ENCODE data around the gene ITM2C.

The ITM2C gene

GRCh38 chr2:230849633-230850357 lies 14.9 kb upstream of the ITM2C start:
- in situ Hi-C loops (cut with HindIII; ENCODE audit: low sequenced_read_pairs): no loop called here

- in situ Hi-C loops (cut with HindIII; ENCODE audit: low sequenced_read_pairs): no loop called here
These were observed 14.4 kb upstream of the ITM2C start for GRCh38 chr2:230850358-230850658.

GRCh38 chr2:230852113-230852512 lies 12.6 kb upstream of the ITM2C start:
- in situ Hi-C loops (cut with HindIII; ENCODE audit: low sequenced_read_pairs): no loop called here

- in situ Hi-C loops (cut with HindIII; ENCODE audit: low sequenced_read_pairs): no loop called here
These were observed 3.0 kb upstream of the ITM2C start for GRCh38 chr2:230861552-230862255.

GRCh38 chr2:230862292-230862691 lies 2.5 kb upstream of the ITM2C start:
- in situ Hi-C loops (cut with HindIII; ENCODE audit: low sequenced_read_pairs): no loop called here

- in situ Hi-C loops (cut with HindIII; ENCODE audit: low sequenced_read_pairs): no loop called here
These were observed 1.7 kb upstream of the ITM2C start for GRCh38 chr2:230863031-230863430.

- in situ Hi-C loops (cut with HindIII; ENCODE audit: low sequenced_read_pairs): no loop called here
These were observed 1.2 kb upstream of the ITM2C start for GRCh38 chr2:230863442-230864121.

GRCh38 chr2:230864122-230864604 lies 579 bp upstream of the ITM2C start:
- in situ Hi-C loops (cut with HindIII; ENCODE audit: low sequenced_read_pairs): no loop called here

GRCh38 chr2:230865307-230865765 lies 594 bp downstream of the ITM2C start:
- in situ Hi-C loops (cut with HindIII; ENCODE audit: low sequenced_read_pairs): no loop called here

- in situ Hi-C loops (cut with HindIII; ENCODE audit: low sequenced_read_pairs): no loop called here
These were observed 1.3 kb downstream of the ITM2C start for GRCh38 chr2:230865766-230866755.

GRCh38 chr2:230866756-230867523 lies 2.2 kb downstream of the ITM2C start:
- in situ Hi-C loops (cut with HindIII; ENCODE audit: low sequenced_read_pairs): no loop called here

GRCh38 chr2:230868161-230868946 lies 3.6 kb downstream of the ITM2C start:
- in situ Hi-C loops (cut with HindIII; ENCODE audit: low sequenced_read_pairs): no loop called here

GRCh38 chr2:230868947-230869913 lies 4.5 kb downstream of the ITM2C start:
- in situ Hi-C loops (cut with HindIII; ENCODE audit: low sequenced_read_pairs): no loop called here

GRCh38 chr2:230869914-230870543 lies 5.3 kb downstream of the ITM2C start:
- in situ Hi-C loops (cut with HindIII; ENCODE audit: low sequenced_read_pairs): no loop called here

- in situ Hi-C loops (cut with HindIII; ENCODE audit: low sequenced_read_pairs): no loop called here
These were observed 6.0 kb downstream of the ITM2C start for GRCh38 chr2:230870544-230871360.

GRCh38 chr2:230871361-230872150 lies 6.8 kb downstream of the ITM2C start:
- in situ Hi-C loops (cut with HindIII; ENCODE audit: low sequenced_read_pairs): no loop called here

All from endothelial cell of hepatic sinusoid (primary cell).